Measurements from ENCODE around the gene TEX48. TPM values are rescaled to one million over a fixed set of nuclear protein-coding genes. Genes with fewer than 3 reads are reported as not detected.
A peak's percentile ranks its signal among the peaks of the same experiment; 100 is the strongest.

The TEX48 gene
- total RNA-seq, 1 experiment from 2014 or later = 2.4 TPM

DNA sequence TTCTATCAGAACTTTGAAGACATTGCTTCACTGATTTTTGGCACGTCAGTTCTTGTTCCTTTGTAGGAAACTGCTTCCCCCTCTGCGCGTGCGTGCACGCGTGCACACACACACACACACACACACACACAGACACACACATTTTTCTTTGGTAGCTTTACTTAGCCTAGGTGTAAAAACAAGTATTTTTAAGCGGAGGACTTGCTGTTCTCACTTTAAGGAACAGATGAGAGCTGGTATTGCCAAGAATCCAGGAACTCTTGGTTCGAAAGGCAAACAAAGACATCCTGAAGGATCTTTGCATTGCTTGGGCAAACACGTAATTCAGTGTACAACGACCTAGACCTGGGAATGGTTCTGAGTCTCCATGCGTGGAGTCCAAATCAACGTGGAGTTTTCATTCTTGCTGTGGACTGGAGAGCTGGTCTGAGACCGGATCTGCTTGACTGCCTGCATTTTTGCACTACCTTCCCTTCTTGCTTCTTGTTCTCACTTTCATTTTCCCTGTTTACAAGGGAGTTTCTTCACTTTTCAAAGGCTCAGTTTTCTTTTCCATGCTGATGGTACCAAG is 62.7 kb downstream of the TEX48 start:
- peak overlapping the region; percentile 53; the same call in 1 of the 2 replicates for H3K4me2 ChIP-seq (ENCODE audit: low read length)
- CTCF ChIA-PET = no interaction called here

DNA sequence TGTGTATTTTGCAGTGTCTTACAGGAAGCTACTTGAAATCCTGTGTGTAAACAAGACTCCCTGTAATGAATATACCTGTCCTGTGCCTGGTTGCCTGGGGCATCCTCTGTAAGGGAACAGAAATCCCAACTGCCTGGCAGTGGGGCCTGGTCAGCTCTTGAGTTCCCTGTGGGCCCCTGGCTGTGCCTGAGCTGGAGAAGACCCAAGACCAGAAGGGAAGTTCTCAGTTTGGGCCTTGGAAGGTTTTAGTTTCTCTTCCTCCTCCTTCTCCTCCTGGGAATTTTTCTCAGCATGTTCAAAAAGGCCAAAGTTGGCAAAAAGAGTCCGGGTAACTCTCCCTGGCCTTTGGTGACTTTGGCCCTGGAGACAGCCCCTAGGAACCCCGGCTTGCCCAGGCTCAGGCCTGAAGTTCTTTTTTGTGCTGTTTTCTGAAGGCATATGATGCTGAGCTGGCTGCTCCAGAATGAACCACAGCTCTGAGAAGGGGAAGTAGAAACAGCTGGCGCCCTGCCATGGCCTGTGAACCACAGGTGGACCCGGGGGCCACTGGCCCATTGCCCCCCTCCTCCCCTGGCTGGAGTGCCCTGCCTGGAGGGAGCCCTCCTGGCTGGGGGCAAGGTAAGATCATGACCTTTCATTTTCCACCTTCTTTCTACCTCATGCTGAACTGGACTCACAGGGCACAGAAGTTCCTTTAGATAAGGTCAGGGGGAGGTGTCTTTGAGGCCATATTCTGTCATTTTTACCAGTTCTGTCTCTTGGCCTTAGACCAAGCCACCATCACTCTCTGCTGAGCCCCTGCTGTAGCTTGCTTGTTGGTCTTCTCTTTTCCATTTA is 65.1 kb downstream of the TEX48 start:
- Histone ChIP-seq H3K27ac (ENCODE audit: low read length) (no peak overlapping the region), H3K4me3 (ENCODE audit: low read length) (no peak overlapping the region), H3K9ac (ENCODE audit: low read length) (no peak overlapping the region), H3K36me3 (ENCODE audit: low read depth, low read length) (no peaks in the 10 kb centered on the region), H3K4me1 (ENCODE audit: insufficient read depth, low read length) (peaks cover 19% of the 10 kb centered on the region; the same call in 1 of the 2 replicates), H2AFZ (ENCODE audit: low read length) (no peak overlapping the region), H3K4me2 (ENCODE audit: low read length) (no peak overlapping the region), H4K20me1 (ENCODE audit: low read length) (no peaks in the 10 kb centered on the region), H3K27me3 (ENCODE audit: low read length) (no peaks in the 10 kb centered on the region), H3K9me3 (ENCODE audit: low read length) (no peaks in the 10 kb centered on the region), H3K79me2 (ENCODE audit: low read length) (peaks cover 30% of the 10 kb centered on the region), H3K9me2 (replicated peaks; ENCODE audit: low read length) (no peaks in the 10 kb centered on the region), H3F3A (ENCODE audit: low read length, unreplicated experiment) (no peaks in the 10 kb centered on the region)
- BruUV-seq (replicated peaks) = no TSS peak
- peak; percentile 43 for DNase-seq
- TF ChIP-seq EZH2phosphoT487 (IDR thresholded peaks at IDR 0.05; ENCODE audit: borderline replicate concordance, low read length) = no peak
- no peak for TF ChIP-seq EZH2 (IDR thresholded peaks at IDR 0.05; ENCODE audit: low read length, unreplicated experiment)
- TF ChIP-seq, protein P1, sequence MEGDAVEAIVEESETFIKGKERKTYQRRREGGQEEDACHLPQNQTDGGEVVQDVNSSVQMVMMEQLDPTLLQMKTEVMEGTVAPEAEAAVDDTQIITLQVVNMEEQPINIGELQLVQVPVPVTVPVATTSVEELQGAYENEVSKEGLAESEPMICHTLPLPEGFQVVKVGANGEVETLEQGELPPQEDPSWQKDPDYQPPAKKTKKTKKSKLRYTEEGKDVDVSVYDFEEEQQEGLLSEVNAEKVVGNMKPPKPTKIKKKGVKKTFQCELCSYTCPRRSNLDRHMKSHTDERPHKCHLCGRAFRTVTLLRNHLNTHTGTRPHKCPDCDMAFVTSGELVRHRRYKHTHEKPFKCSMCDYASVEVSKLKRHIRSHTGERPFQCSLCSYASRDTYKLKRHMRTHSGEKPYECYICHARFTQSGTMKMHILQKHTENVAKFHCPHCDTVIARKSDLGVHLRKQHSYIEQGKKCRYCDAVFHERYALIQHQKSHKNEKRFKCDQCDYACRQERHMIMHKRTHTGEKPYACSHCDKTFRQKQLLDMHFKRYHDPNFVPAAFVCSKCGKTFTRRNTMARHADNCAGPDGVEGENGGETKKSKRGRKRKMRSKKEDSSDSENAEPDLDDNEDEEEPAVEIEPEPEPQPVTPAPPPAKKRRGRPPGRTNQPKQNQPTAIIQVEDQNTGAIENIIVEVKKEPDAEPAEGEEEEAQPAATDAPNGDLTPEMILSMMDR (conservative IDR thresholded peaks at IDR 0.05; ENCODE audit: low read depth, low read length) = no peak
- peak; percentile 54 for ATAC-seq
- CTCF ChIA-PET = no interaction called here
- intact Hi-C loops (cut with micrococcal nuclease) = no loop called here
- POLR2A ChIA-PET (ENCODE audit: unreplicated experiment) = interaction anchor here (0.6 to 0.7 kb wide), 2 partner anchors 65 to 1322 kb away, joined by 3 to 4 read pairs; no protein-coding TSS in a partner anchor

More for the DNA sequence above, 62.7 kb downstream of the TEX48 start:
- H3K9me3 ChIP-seq (ENCODE audit: low read length) = no peaks in the 10 kb centered on the region
- no peaks in the 10 kb centered on the region for H4K20me1 ChIP-seq (ENCODE audit: low read length)
- no peak for ATAC-seq
- no TSS peak for BruUV-seq (replicated peaks)
- no peaks in the 10 kb centered on the region for H3F3A ChIP-seq (ENCODE audit: low read length, unreplicated experiment)
- H3K9ac ChIP-seq (ENCODE audit: low read length) = no peak overlapping the region
- POLR2A ChIA-PET (ENCODE audit: unreplicated experiment) = no interaction called here
- 0 out of 2 replicates have a peak, but pooled peaks cover 6% of the 10 kb centered on the region for H3K79me2 ChIP-seq (ENCODE audit: low read length)
- no peak overlapping the region for H3K4me3 ChIP-seq (ENCODE audit: low read length)
- H3K9me2 ChIP-seq (replicated peaks; ENCODE audit: low read length) = no peaks in the 10 kb centered on the region
- H3K27ac ChIP-seq (ENCODE audit: low read length) = no peak overlapping the region
- no peak overlapping the region for H2AFZ ChIP-seq (ENCODE audit: low read length)
- H3K27me3 ChIP-seq (ENCODE audit: low read length) = no peaks in the 10 kb centered on the region
- peaks cover 13% of the 10 kb centered on the region for H3K4me1 ChIP-seq (ENCODE audit: insufficient read depth, low read length)
- DNase-seq = no peak
- intact Hi-C loops (cut with micrococcal nuclease) = no loop called here
- no peaks in the 10 kb centered on the region for H3K36me3 ChIP-seq (ENCODE audit: low read depth, low read length)
- TF ChIP-seq, protein P1 (conservative IDR thresholded peaks at IDR 0.05; ENCODE audit: low read depth, low read length) = no peak
- no peak for TF ChIP-seq EZH2phosphoT487 (IDR thresholded peaks at IDR 0.05; ENCODE audit: borderline replicate concordance, low read length)

Other genes with a start within 250 kb of the TEX48 start
- gene WHRN, start 176.7 kb downstream of the TEX48 start, total RNA-seq (2014; rRNA removed) = 10.5 and 15.3 TPM in 2 replicates
- gene ATP6V1G1, start 94.4 kb downstream of the TEX48 start, total RNA-seq (2014; rRNA removed) = 126 and 162 TPM in 2 replicates
- 5.2 and 6.6 TPM in 2 replicates for gene TMEM268, start 70.9 kb downstream of the TEX48 start, total RNA-seq (2014; rRNA removed)
- not detected in 2 replicates for gene TEX53, start 24.4 kb downstream of the TEX48 start, total RNA-seq (2014; rRNA removed)
- gene TNFSF15, start 123.8 kb upstream of the TEX48 start, total RNA-seq (2014; rRNA removed) = 1.7 and 2.2 TPM in 2 replicates
- gene TNFSF8, start 248.4 kb upstream of the TEX48 start, total RNA-seq (2014; rRNA removed) = not detected in 2 replicates

All from PC-3 (cell line).